GM12801 (cell line): ENCODE results near the gene C10orf95.

Experiments
- TF ChIP-seq, protein P1 (sequence below): IDR thresholded peaks from one replicate; pipeline ENCODE4 v1.5.1; 2011; ENCODE audit warnings: control low read depth; ENCODE audit not compliant: insufficient read length; ENCODE audit errors: extremely low read depth

C10orf95 gene

DNA sequence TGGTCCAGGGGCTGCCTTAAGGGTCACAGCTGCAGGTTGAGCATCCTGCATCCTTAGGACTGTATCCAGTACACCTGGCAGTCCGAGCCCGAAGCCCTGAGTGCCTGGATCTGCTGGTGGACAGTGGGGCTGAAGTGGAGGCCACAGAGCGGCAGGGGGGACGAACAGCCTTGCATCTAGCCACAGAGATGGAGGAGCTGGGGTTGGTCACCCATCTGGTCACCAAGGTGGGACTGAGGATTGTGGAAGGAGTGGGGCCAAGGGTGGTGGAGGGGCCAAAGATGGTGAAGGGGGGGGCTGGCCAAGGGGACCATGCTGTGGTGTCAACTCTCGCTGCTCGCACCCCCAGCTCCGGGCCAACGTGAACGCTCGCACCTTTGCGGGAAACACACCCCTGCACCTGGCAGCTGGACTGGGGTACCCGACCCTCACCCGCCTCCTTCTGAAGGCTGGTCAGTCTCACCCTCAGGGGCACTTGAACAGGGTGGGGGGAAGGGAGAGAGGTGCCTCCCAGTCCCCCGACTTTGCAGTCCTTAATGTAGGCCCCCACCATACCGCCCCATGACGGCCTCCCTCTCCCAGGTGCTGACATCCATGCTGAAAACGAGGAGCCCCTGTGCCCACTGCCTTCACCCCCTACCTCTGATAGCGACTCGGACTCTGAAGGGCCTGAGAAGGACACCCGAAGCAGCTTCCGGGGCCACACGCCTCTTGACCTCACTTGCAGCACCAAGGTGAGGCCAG, 50.6 kb downstream of the C10orf95 start:
- TF ChIP-seq, protein P1, sequence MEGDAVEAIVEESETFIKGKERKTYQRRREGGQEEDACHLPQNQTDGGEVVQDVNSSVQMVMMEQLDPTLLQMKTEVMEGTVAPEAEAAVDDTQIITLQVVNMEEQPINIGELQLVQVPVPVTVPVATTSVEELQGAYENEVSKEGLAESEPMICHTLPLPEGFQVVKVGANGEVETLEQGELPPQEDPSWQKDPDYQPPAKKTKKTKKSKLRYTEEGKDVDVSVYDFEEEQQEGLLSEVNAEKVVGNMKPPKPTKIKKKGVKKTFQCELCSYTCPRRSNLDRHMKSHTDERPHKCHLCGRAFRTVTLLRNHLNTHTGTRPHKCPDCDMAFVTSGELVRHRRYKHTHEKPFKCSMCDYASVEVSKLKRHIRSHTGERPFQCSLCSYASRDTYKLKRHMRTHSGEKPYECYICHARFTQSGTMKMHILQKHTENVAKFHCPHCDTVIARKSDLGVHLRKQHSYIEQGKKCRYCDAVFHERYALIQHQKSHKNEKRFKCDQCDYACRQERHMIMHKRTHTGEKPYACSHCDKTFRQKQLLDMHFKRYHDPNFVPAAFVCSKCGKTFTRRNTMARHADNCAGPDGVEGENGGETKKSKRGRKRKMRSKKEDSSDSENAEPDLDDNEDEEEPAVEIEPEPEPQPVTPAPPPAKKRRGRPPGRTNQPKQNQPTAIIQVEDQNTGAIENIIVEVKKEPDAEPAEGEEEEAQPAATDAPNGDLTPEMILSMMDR = no peak

GRCh38 chr10:102400076-102400475, 51.3 kb downstream of the C10orf95 start:
- TF ChIP-seq, protein P1 = no peak
